HUES48 (cell line): ENCODE measurements around the gene MTG1.
A peak's percentile ranks its signal among the peaks of the same experiment; 100 is the strongest.
"Not testable (repeated sequence)": the region's sequence is repeated elsewhere in the genome, so short reads cannot be mapped to it uniquely, and the experiment has no call there.

Experiments
- H3K27ac ChIP-seq: one replicate; pipeline ENCODE4 v1.7.0; 2013; ENCODE audit warnings: low read depth, low read length, inconsistent platforms
- H3K27me3 ChIP-seq: 2 replicates; pipeline ENCODE4 v1.6.1; 2013; ENCODE audit warnings: mild to moderate bottlenecking, low read length; ENCODE audit not compliant: control insufficient read depth, insufficient read depth
- H3K36me3 ChIP-seq: 2 replicates; pipeline ENCODE4 v1.6.1; 2013; ENCODE audit warnings: low read length; ENCODE audit not compliant: control insufficient read depth, insufficient read depth
- H3K4me1 ChIP-seq: 2 replicates; pipeline ENCODE4 v1.6.1; 2013; ENCODE audit warnings: mild to moderate bottlenecking, low read length; ENCODE audit not compliant: control insufficient read depth, insufficient read depth
- H3K4me3 ChIP-seq: 2 replicates; pipeline ENCODE4 v1.5.1; 2013; ENCODE audit warnings: mild to moderate bottlenecking, low read depth, low read length
- H3K9ac ChIP-seq: 2 replicates; pipeline ENCODE4 v1.6.1; 2013; ENCODE audit warnings: mild to moderate bottlenecking, low read depth, low read length, moderate library complexity
- H3K9me3 ChIP-seq: 2 replicates; pipeline ENCODE4 v1.6.1; 2013; ENCODE audit warnings: low read length; ENCODE audit not compliant: control insufficient read depth, insufficient read depth

MTG1 gene

GRCh38 chr10:133379152-133379800 lies 14.7 kb upstream of the MTG1 start, which contains the start of gene PAOX:
Gene PAOX (plus strand): TSS chr10:133379262. CDS start chr10:133379317, 55 bp downstream.
- no peak within 1 kb of the TSS for H3K9ac ChIP-seq
- H3K27me3 ChIP-seq: peaks cover 52% of the 10 kb centered on the region

GRCh38 chr10:133379801-133380666 lies 13.9 kb upstream of the MTG1 start:
- H3K9me3 ChIP-seq: no peaks in the 10 kb centered on the region
- H3K4me3 ChIP-seq: peak overlapping the region; percentile 61
- no peaks in the 10 kb centered on the region; the same call in 1 of the 2 replicates for H3K36me3 ChIP-seq
- no peaks in the 10 kb centered on the region for H3K4me1 ChIP-seq
- peaks cover 45% of the 10 kb centered on the region for H3K27me3 ChIP-seq
- H3K27ac ChIP-seq: no peak overlapping the region
- no peak overlapping the region for H3K9ac ChIP-seq

More at GRCh38 chr10:133379152-133379800, 14.7 kb upstream of the MTG1 start, which contains the start of gene PAOX:
- no peaks in the 10 kb centered on the region for H3K9me3 ChIP-seq
- no peaks in the 10 kb centered on the region for H3K4me1 ChIP-seq
- H3K36me3 ChIP-seq: no peaks in the 10 kb centered on the region
- H3K4me3 ChIP-seq: peak within 1 kb of the TSS; percentile 84
- no peak within 1 kb of the TSS for H3K27ac ChIP-seq

- Histone ChIP-seq H3K4me1 (no peaks in the 10 kb centered on the region), H3K9ac (no peak overlapping the region), H3K27me3 (peaks cover 35% of the 10 kb centered on the region), H3K36me3 (no peaks in the 10 kb centered on the region; the same call in 1 of the 2 replicates), H3K9me3 (no peaks in the 10 kb centered on the region), H3K4me3 (no peak overlapping the region), H3K27ac (no peak overlapping the region)
These were observed 12.9 kb upstream of the MTG1 start for GRCh38 chr10:133381036-133381435.

GRCh38 chr10:133383551-133383950 lies 10.4 kb upstream of the MTG1 start:
- Histone ChIP-seq H3K4me3 (no peak overlapping the region), H3K9ac (no peak overlapping the region), H3K27me3 (peaks cover 11% of the 10 kb centered on the region), H3K27ac (no peak overlapping the region), H3K9me3 (no peaks in the 10 kb centered on the region), H3K36me3 (no peaks in the 10 kb centered on the region; the same call in 1 of the 2 replicates), H3K4me1 (no peaks in the 10 kb centered on the region)

GRCh38 chr10:133384071-133384470 lies 9.9 kb upstream of the MTG1 start:
- H3K27me3 ChIP-seq: peaks cover 9% of the 10 kb centered on the region
- no peak overlapping the region for H3K27ac ChIP-seq
- H3K9ac ChIP-seq: no peak overlapping the region
- H3K4me1 ChIP-seq: no peaks in the 10 kb centered on the region
- H3K36me3 ChIP-seq: no peaks in the 10 kb centered on the region; the same call in 1 of the 2 replicates
- H3K9me3 ChIP-seq: no peaks in the 10 kb centered on the region
- H3K4me3 ChIP-seq: no peak overlapping the region

- no peak overlapping the region for H3K27ac ChIP-seq
- H3K9me3 ChIP-seq: no peaks in the 10 kb centered on the region
- H3K4me3 ChIP-seq: no peak overlapping the region
- no peaks in the 10 kb centered on the region; the same call in 1 of the 2 replicates for H3K36me3 ChIP-seq
- H3K4me1 ChIP-seq: no peaks in the 10 kb centered on the region
- peaks cover 3% of the 10 kb centered on the region for H3K27me3 ChIP-seq
- H3K9ac ChIP-seq: no peak overlapping the region
These were observed 8.7 kb upstream of the MTG1 start for GRCh38 chr10:133385214-133385613.

- H3K9me3 ChIP-seq, H3K36me3 ChIP-seq, H3K4me1 ChIP-seq, H3K4me3 ChIP-seq, H3K27ac ChIP-seq, H3K9ac ChIP-seq, H3K27me3 ChIP-seq: not testable (repeated sequence)
These were observed 7.0 kb upstream of the MTG1 start for GRCh38 chr10:133386951-133387350.

- Histone ChIP-seq H3K9ac (no peak overlapping the region), H3K4me1 (peaks cover 1% of the 10 kb centered on the region; the same call in 1 of the 2 replicates), H3K9me3 (no peaks in the 10 kb centered on the region), H3K27ac (no peak overlapping the region), H3K27me3 (no peaks in the 10 kb centered on the region), H3K4me3 (no peak overlapping the region), H3K36me3 (no peaks in the 10 kb centered on the region; the same call in 1 of the 2 replicates)
These were observed 5.6 kb upstream of the MTG1 start for GRCh38 chr10:133388236-133388972.

- H3K27ac ChIP-seq: no peak overlapping the region
- H3K36me3 ChIP-seq: no peaks in the 10 kb centered on the region; the same call in 1 of the 2 replicates
- no peak overlapping the region for H3K9ac ChIP-seq
- H3K9me3 ChIP-seq: no peaks in the 10 kb centered on the region
- H3K27me3 ChIP-seq: no peaks in the 10 kb centered on the region
- peaks cover 4% of the 10 kb centered on the region; the same call in 1 of the 2 replicates for H3K4me1 ChIP-seq
- H3K4me3 ChIP-seq: no peak overlapping the region
These were observed 4.8 kb upstream of the MTG1 start for GRCh38 chr10:133388973-133389818.
